Measurements from ENCODE around the gene DNMT1.

DNMT1 gene

GRCh38 chr19:10149427-10149826, 45.3 kb downstream of the DNMT1 start:
- TF ChIP-seq, protein P1, sequence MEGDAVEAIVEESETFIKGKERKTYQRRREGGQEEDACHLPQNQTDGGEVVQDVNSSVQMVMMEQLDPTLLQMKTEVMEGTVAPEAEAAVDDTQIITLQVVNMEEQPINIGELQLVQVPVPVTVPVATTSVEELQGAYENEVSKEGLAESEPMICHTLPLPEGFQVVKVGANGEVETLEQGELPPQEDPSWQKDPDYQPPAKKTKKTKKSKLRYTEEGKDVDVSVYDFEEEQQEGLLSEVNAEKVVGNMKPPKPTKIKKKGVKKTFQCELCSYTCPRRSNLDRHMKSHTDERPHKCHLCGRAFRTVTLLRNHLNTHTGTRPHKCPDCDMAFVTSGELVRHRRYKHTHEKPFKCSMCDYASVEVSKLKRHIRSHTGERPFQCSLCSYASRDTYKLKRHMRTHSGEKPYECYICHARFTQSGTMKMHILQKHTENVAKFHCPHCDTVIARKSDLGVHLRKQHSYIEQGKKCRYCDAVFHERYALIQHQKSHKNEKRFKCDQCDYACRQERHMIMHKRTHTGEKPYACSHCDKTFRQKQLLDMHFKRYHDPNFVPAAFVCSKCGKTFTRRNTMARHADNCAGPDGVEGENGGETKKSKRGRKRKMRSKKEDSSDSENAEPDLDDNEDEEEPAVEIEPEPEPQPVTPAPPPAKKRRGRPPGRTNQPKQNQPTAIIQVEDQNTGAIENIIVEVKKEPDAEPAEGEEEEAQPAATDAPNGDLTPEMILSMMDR (IDR thresholded peaks at IDR 0.05; ENCODE audit: low read depth, low read length, missing control alignments), result no peak
- no peak for DNase-seq
- in situ Hi-C loops (cut with HindIII; ENCODE audit: low pct_ligation_motif_present, low sequenced_read_pairs), result no loop called here
- Histone ChIP-seq H3K4me3 (ENCODE audit: low read depth, low read length) (no peak overlapping the region), H3K27me3 (replicated peaks) (no peaks in the 10 kb centered on the region), H3K36me3 (replicated peaks) (peaks cover 70% of the 10 kb centered on the region), H3K27ac (no peak overlapping the region)

DNA sequence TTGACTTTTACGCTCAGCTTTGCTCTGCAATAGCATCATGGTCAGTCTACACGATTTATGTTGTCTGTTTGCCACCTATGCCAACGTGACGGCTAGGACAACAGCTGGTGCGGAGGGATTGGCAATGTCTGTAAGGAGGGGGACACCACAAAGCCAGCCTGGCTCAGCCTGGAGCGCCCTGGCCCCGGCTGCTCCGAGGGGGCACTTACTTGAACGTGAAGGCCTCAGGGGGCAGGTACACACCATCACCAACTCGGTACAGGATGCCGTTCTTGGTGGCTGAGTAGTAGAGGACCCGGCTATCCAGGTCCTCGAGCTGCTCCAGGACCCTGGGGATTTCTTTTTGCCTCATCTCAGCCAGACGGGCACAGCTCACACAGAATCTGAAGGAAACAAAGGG, 48.6 kb downstream of the DNMT1 start:
- no peak overlapping the region for H3K27ac ChIP-seq
- in situ Hi-C loops (cut with HindIII; ENCODE audit: low pct_ligation_motif_present, low sequenced_read_pairs), result no loop called here
- TF ChIP-seq, protein P1 (IDR thresholded peaks at IDR 0.05; ENCODE audit: low read depth, low read length, missing control alignments), result no peak

GRCh38 chr19:10145031-10145430, 49.7 kb downstream of the DNMT1 start:
- in situ Hi-C loops (cut with HindIII; ENCODE audit: low pct_ligation_motif_present, low sequenced_read_pairs), result no loop called here
- H3K27me3 ChIP-seq (replicated peaks), result no peaks in the 10 kb centered on the region
- TF ChIP-seq, protein P1 (IDR thresholded peaks at IDR 0.05; ENCODE audit: low read depth, low read length, missing control alignments), result no peak
- no peak overlapping the region for H3K27ac ChIP-seq
- H3K4me3 ChIP-seq (ENCODE audit: low read depth, low read length), result no peak overlapping the region
- DNase-seq, result no peak
- peaks cover 81% of the 10 kb centered on the region for H3K36me3 ChIP-seq (replicated peaks)

More for the DNA sequence above, 48.6 kb downstream of the DNMT1 start:
- peaks cover 82% of the 10 kb centered on the region for H3K36me3 ChIP-seq (replicated peaks)
- no peaks in the 10 kb centered on the region for H3K27me3 ChIP-seq (replicated peaks)
- H3K4me3 ChIP-seq (ENCODE audit: low read depth, low read length), result no peak overlapping the region
- DNase-seq, result no peak

GRCh38 chr19:10144361-10144760, 50.4 kb downstream of the DNMT1 start:
- Histone ChIP-seq H3K27me3 (replicated peaks) (no peaks in the 10 kb centered on the region), H3K4me3 (ENCODE audit: low read depth, low read length) (no peak overlapping the region), H3K27ac (no peak overlapping the region), H3K36me3 (replicated peaks) (peaks cover 81% of the 10 kb centered on the region)
- no peak for DNase-seq
- in situ Hi-C loops (cut with HindIII; ENCODE audit: low pct_ligation_motif_present, low sequenced_read_pairs), result no loop called here
- TF ChIP-seq, protein P1 (IDR thresholded peaks at IDR 0.05; ENCODE audit: low read depth, low read length, missing control alignments), result no peak

DNA sequence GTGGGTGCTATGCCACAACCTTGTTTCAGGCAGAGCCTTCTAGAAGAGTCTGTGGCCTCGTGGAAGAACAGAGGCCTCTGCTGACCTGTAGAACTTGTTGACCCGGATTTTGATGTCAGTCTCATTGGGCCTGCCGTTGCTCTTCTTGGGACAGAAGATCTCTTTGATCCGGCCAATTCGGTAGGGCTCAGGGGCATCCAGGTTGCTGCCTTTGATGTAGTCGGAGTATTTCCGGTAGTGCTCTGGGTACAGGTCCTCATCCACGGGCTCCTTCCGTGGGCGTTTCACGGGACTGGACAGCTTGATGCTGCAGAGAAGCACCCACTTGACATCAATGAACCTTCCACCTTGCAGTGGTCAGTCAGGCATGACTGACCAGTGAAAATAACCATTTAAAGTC, 51.1 kb downstream of the DNMT1 start:
- TF ChIP-seq, protein P1 (IDR thresholded peaks at IDR 0.05; ENCODE audit: low read depth, low read length, missing control alignments), result no peak
- Histone ChIP-seq H3K27me3 (replicated peaks) (no peaks in the 10 kb centered on the region), H3K36me3 (replicated peaks) (peaks cover 83% of the 10 kb centered on the region), H3K4me3 (ENCODE audit: low read depth, low read length) (no peak overlapping the region), H3K27ac (no peak overlapping the region)
- in situ Hi-C loops (cut with HindIII; ENCODE audit: low pct_ligation_motif_present, low sequenced_read_pairs), result no loop called here
- DNase-seq, result no peak

DNA sequence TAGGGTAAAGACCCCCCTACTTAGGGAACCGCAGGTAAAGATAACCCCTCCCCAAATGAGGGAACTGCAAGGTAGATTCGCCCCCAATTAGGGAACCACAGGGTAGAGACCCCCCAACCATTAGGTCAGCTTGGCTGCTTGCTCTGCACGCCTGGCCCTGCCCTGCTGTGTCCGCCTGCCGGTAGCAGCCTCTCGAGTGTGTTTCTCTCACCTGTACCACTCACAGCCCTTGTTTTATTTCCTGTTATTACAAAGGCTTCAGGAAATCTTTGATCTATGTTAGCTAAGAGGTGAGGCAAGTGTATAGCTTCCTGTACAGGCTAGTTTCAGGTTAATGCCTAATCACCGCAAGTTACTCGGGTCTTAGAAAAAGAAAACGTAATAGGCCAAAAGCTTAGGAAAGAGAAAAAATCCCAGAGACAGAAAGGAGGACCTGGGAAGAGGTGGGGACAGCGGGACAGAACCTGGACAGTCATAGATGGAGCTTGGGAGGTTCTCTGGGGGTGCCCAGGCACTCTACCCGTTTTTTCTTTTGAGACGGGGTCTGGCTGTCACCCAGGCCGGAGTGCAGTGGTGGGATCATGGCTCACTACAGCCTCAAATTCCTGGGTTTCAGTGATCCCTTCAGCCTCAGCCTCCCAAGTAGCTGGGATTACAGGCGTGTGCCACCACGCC, 51.9 kb downstream of the DNMT1 start:
- in situ Hi-C loops (cut with HindIII; ENCODE audit: low pct_ligation_motif_present, low sequenced_read_pairs), result no loop called here
- Histone ChIP-seq H3K36me3 (replicated peaks) (peaks cover 91% of the 10 kb centered on the region), H3K27ac (no peak overlapping the region)

More for the DNA sequence above, 51.9 kb downstream of the DNMT1 start:
- no peak for DNase-seq
- Histone ChIP-seq H3K4me3 (ENCODE audit: low read depth, low read length) (no peak overlapping the region), H3K27me3 (replicated peaks) (no peaks in the 10 kb centered on the region)
- TF ChIP-seq, protein P1 (IDR thresholded peaks at IDR 0.05; ENCODE audit: low read depth, low read length, missing control alignments), result no peak
